Astrocyte (in vitro differentiated cells and primary cell): ENCODE data around the gene LIMA1. TPM values are rescaled to one million over a fixed set of nuclear protein-coding genes. Genes with fewer than 3 reads are reported as not detected.

ENCODE experiments used
- DNase-seq: peaks from one replicate; pipeline ENCODE4 v3.0.0-alpha.2; 2010; ENCODE audit warnings: low read depth
- FAIRE-seq: peaks from 2 replicates; lab custom pipeline; 2011; peaks lifted over from hg19 to GRCh38; lab: Jason Lieb, UNC
- H2AFZ ChIP-seq: 2 replicates; pipeline ENCODE4 v1.6.0; 2012; ENCODE audit warnings: low read depth, low read length, inconsistent platforms
- H3K27ac ChIP-seq: 2 replicates; pipeline ENCODE4 v1.5.1; 2011; ENCODE audit warnings: low read depth, low read length, inconsistent platforms
- H3K27me3 ChIP-seq: 2 replicates; pipeline ENCODE4 v1.6.0; 2011; ENCODE audit warnings: low read length, inconsistent platforms; ENCODE audit not compliant: insufficient read depth
- H3K36me3 ChIP-seq: 2 replicates; pipeline ENCODE4 v1.5.1; 2011; ENCODE audit warnings: low read length, inconsistent platforms; ENCODE audit not compliant: insufficient read depth
- H3K4me1 ChIP-seq: 2 replicates; pipeline ENCODE4 v1.5.1; 2011; ENCODE audit warnings: low read length, inconsistent platforms; ENCODE audit not compliant: insufficient read depth
- H3K4me2 ChIP-seq: 2 replicates; pipeline ENCODE4 v1.6.0; 2012; ENCODE audit warnings: low read length, inconsistent platforms
- H3K4me3 ChIP-seq: 2 replicates; pipeline ENCODE4 v1.5.1; 2011; ENCODE audit warnings: low read depth, mild to moderate bottlenecking, low read length, inconsistent platforms; ENCODE audit not compliant: insufficient read depth
- H3K79me2 ChIP-seq: 2 replicates; pipeline ENCODE4 v1.6.0; 2012; ENCODE audit warnings: mild to moderate bottlenecking, low read length, inconsistent platforms; ENCODE audit not compliant: insufficient read depth
- H3K9ac ChIP-seq: 2 replicates; pipeline ENCODE4 v1.6.0; 2012; ENCODE audit warnings: mild to moderate bottlenecking, low read length, inconsistent platforms
- H3K9me3 ChIP-seq: 2 replicates; pipeline ENCODE4 v1.5.1; 2012; ENCODE audit warnings: low read depth, mild to moderate bottlenecking, low read length, inconsistent platforms; ENCODE audit not compliant: insufficient read depth
- H4K20me1 ChIP-seq: 2 replicates; pipeline ENCODE4 v1.6.0; 2012; ENCODE audit warnings: low read length, inconsistent platforms; ENCODE audit not compliant: insufficient read depth
- H3K27ac Mint-ChIP-seq: one replicate; pipeline ENCODE4 v1.8.0; 2021; ENCODE audit warnings: mild to moderate bottlenecking, mixed read lengths; ENCODE audit not compliant: unreplicated experiment
- H3K27me3 Mint-ChIP-seq: one replicate; pipeline ENCODE4 v1.8.0; 2021; ENCODE audit warnings: low read depth, mixed read lengths; ENCODE audit not compliant: unreplicated experiment
- H3K36me3 Mint-ChIP-seq: one replicate; pipeline ENCODE4 v1.8.0; 2021; ENCODE audit warnings: low read depth, mixed read lengths; ENCODE audit not compliant: unreplicated experiment
- H3K4me1 Mint-ChIP-seq: one replicate; pipeline ENCODE4 v1.8.0; 2021; ENCODE audit warnings: low read depth, mixed read lengths; ENCODE audit not compliant: unreplicated experiment
- H3K4me3 Mint-ChIP-seq: one replicate; pipeline ENCODE4 v1.8.0; 2021; ENCODE audit warnings: mild to moderate bottlenecking, moderate library complexity, mixed read lengths; ENCODE audit not compliant: unreplicated experiment
- H3K9me3 Mint-ChIP-seq: one replicate; pipeline ENCODE4 v1.8.0; 2021; ENCODE audit warnings: mild to moderate bottlenecking, mixed read lengths; ENCODE audit not compliant: unreplicated experiment
- CTCF ChIP-seq: IDR thresholded peaks from 2 replicates; pipeline ENCODE4 v1.5.1; 2011; ENCODE audit warnings: low read depth, mild to moderate bottlenecking, inconsistent platforms, low read length, moderate library complexity; ENCODE audit not compliant: insufficient read depth
- EZH2 ChIP-seq: IDR thresholded peaks from 2 replicates; pipeline ENCODE4 v1.6.1; 2012; ENCODE audit warnings: mild to moderate bottlenecking, low read length, inconsistent platforms; ENCODE audit not compliant: insufficient read depth
- total RNA-seq: library from RNA; stranded (reverse); gene quantifications from 2 replicates; pipeline ENCODE4 v1.2.1, GENCODE V29; 2021

LIMA1 gene
- total RNA-seq, 1 donor from 2014 or later, result 173 TPM

- DNase-seq, result no peak
- Mint-ChIP-seq H3K4me1 (no peaks in the 10 kb centered on the region), H3K9me3 (no peaks in the 10 kb centered on the region), H3K27me3 (no peaks in the 10 kb centered on the region), H3K27ac (no peak overlapping the region), H3K4me3 (no peak overlapping the region), H3K36me3 (no peaks in the 10 kb centered on the region)
- H3K4me3 ChIP-seq, result no peak overlapping the region
- no peaks in the 10 kb centered on the region for H4K20me1 ChIP-seq
- H3K4me1 ChIP-seq, result no peaks in the 10 kb centered on the region
- no peak overlapping the region for H2AFZ ChIP-seq
- H3K4me2 ChIP-seq, result no peak overlapping the region
- TF ChIP-seq CTCF (no peak), EZH2 (no peak)
- H3K27me3 ChIP-seq, result no peaks in the 10 kb centered on the region
- no peak overlapping the region for H3K9ac ChIP-seq
- H3K79me2 ChIP-seq, result no peaks in the 10 kb centered on the region
- FAIRE-seq, result no peak
- H3K36me3 ChIP-seq, result peaks cover 2% of the 10 kb centered on the region
- no peak overlapping the region for H3K27ac ChIP-seq
- no peaks in the 10 kb centered on the region for H3K9me3 ChIP-seq
Measured at GRCh38 chr12:50234347-50234746, 49.0 kb downstream of the LIMA1 start.

GRCh38 chr12:50232771-50233209 is 50.5 kb downstream of the LIMA1 start:
- no peaks in the 10 kb centered on the region for H3K79me2 ChIP-seq
- H3K9me3 Mint-ChIP-seq, result no peaks in the 10 kb centered on the region
- H3K27ac ChIP-seq, result no peak overlapping the region
- H2AFZ ChIP-seq, result no peak overlapping the region
- H3K27me3 Mint-ChIP-seq, result no peaks in the 10 kb centered on the region
- H3K4me2 ChIP-seq, result no peak overlapping the region
- H3K4me1 Mint-ChIP-seq, result no peaks in the 10 kb centered on the region
- no peak overlapping the region for H3K27ac Mint-ChIP-seq
- peaks cover 2% of the 10 kb centered on the region for H3K36me3 ChIP-seq
- no peak overlapping the region for H3K4me3 Mint-ChIP-seq
- DNase-seq (no peak), FAIRE-seq (no peak)
- TF ChIP-seq CTCF (no peak), EZH2 (no peak)
- H3K36me3 Mint-ChIP-seq, result no peaks in the 10 kb centered on the region
- H4K20me1 ChIP-seq, result no peaks in the 10 kb centered on the region
- no peak overlapping the region for H3K9ac ChIP-seq
- no peaks in the 10 kb centered on the region for H3K9me3 ChIP-seq
- H3K4me1 ChIP-seq, result no peaks in the 10 kb centered on the region
- H3K27me3 ChIP-seq, result no peaks in the 10 kb centered on the region
- no peak overlapping the region for H3K4me3 ChIP-seq

GRCh38 chr12:50232206-50232605 is 51.1 kb downstream of the LIMA1 start:
- no peaks in the 10 kb centered on the region for H4K20me1 ChIP-seq
- no peak overlapping the region for H3K4me2 ChIP-seq
- no peak for TF ChIP-seq EZH2
- no peak for TF ChIP-seq CTCF
- Mint-ChIP-seq H3K9me3 (no peaks in the 10 kb centered on the region), H3K4me1 (no peaks in the 10 kb centered on the region), H3K4me3 (no peak overlapping the region), H3K36me3 (no peaks in the 10 kb centered on the region), H3K27ac (no peak overlapping the region), H3K27me3 (no peaks in the 10 kb centered on the region)
- no peaks in the 10 kb centered on the region for H3K79me2 ChIP-seq
- no peak overlapping the region for H3K4me3 ChIP-seq
- no peaks in the 10 kb centered on the region for H3K27me3 ChIP-seq
- H3K9ac ChIP-seq, result no peak overlapping the region
- H3K27ac ChIP-seq, result no peak overlapping the region
- no peaks in the 10 kb centered on the region for H3K9me3 ChIP-seq
- H3K4me1 ChIP-seq, result no peaks in the 10 kb centered on the region
- FAIRE-seq, result no peak
- no peak overlapping the region for H2AFZ ChIP-seq
- no peak for DNase-seq
- peaks cover 2% of the 10 kb centered on the region for H3K36me3 ChIP-seq
